RWPE2 (cell line): ENCODE measurements around the gene LIN7B.

Experiments
- ATAC-seq: fragments of 200-7000 bp; cut with Tn5 transposase; 3 replicates; pipeline ENCODE4 v1.9.1; 2021; ENCODE audit warnings: low read depth
- DNase-seq: peaks from one replicate; pipeline ENCODE4 v3.0.0-alpha.2; 2020; ENCODE audit warnings: low spot score
- H3K27ac ChIP-seq: fragments of 450-650 bp; 2 replicates; pipeline ENCODE4 v1.5.1; 2017; ENCODE audit warnings: mild to moderate bottlenecking; ENCODE audit not compliant: poor library complexity, severe bottlenecking
- H3K27me3 ChIP-seq: fragments of 250-450 bp; sonication (Bioruptor Pico); 2 replicates; pipeline ENCODE4 v1.5.1; 2021; ENCODE audit warnings: mild to moderate bottlenecking, moderate library complexity; ENCODE audit not compliant: insufficient read depth, poor library complexity, severe bottlenecking
- H3K36me3 ChIP-seq: fragments of 250-450 bp; sonication (Bioruptor Pico); 2 replicates; pipeline ENCODE4 v1.5.1; 2020; ENCODE audit warnings: low read depth, mild to moderate bottlenecking, moderate library complexity
- H3K4me1 ChIP-seq: fragments of 250-450 bp; sonication (Bioruptor Pico); 2 replicates; pipeline ENCODE4 v1.5.1; 2021; ENCODE audit warnings: mild to moderate bottlenecking, moderate library complexity; ENCODE audit not compliant: insufficient read depth, poor library complexity, severe bottlenecking
- H3K4me3 ChIP-seq: fragments of 250-450 bp; sonication (Bioruptor Pico); 2 replicates; pipeline ENCODE4 v1.5.1; 2021; ENCODE audit warnings: mild to moderate bottlenecking, moderate library complexity; ENCODE audit not compliant: severe bottlenecking
- H3K9me3 ChIP-seq: fragments of 250-450 bp; sonication (Bioruptor Pico); 2 replicates; pipeline ENCODE4 v1.5.1; 2021; ENCODE audit warnings: mild to moderate bottlenecking, moderate library complexity; ENCODE audit not compliant: severe bottlenecking
- CTCF ChIP-seq: fragments of 450-650 bp; IDR thresholded peaks from one replicate; pipeline ENCODE4 v1.5.1; 2017; ENCODE audit warnings: mild to moderate bottlenecking, moderate library complexity; ENCODE audit not compliant: poor library complexity, severe bottlenecking

LIN7B gene

GRCh38 chr19:49092686-49093085 is 21.5 kb upstream of the LIN7B start:
- H3K4me1 ChIP-seq, result peaks cover 7% of the 10 kb centered on the region
- H3K27ac ChIP-seq, result no peak overlapping the region
- ATAC-seq, result no peak
- H3K27me3 ChIP-seq, result no peaks in the 10 kb centered on the region
- H3K4me3 ChIP-seq, result no peak overlapping the region
- no peaks in the 10 kb centered on the region for H3K9me3 ChIP-seq
- peaks cover 92% of the 10 kb centered on the region for H3K36me3 ChIP-seq
- no peak for DNase-seq
- no peak for TF ChIP-seq CTCF

DNA sequence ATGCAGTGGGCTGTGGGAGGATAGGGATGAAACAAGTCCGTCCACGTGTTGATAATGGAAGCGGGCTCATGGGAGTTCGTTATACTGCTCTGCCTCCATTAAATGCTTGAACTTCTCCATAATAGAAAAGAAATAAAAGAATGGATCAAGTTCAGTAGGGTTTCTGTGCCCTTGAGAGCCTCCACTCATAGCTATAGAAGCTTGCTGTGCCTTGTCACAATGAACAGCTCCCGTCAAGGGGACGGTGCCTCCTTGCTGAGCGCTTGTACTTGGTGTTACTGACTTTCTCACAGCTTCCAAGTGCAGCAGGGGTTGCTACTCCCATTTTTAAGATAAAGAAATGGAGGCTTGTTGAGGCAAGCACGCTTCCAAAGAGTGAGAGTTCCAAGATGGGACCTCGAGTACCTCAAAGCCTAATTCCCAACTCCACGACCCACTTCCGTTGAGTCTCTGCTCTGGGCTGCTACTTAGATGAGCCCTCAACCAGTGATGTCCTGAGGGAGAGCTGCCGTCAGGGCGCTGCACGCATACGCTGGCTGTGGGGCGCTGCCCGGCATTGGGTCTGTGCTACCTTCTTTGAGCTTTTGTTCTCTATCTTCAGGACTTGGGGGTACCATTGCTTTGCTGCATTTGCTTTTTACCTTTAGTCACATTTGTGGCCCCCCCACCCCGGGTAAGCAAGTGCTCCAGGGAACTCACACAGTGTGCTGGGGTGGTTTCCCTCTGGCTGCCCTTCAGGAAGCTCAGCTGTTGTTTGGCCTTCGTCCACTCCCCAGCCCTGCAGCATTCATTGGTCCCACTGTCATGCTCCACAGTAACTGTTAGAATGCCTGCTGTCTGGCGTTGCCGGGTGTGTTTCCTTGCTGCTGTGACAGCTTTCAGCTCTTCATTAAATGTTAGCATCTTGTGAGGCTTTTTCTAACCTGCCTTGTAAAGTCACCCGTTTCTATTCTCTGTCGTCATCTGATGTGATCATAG is 19.4 kb upstream of the LIN7B start:
- no peak for TF ChIP-seq CTCF
- no peaks in the 10 kb centered on the region for H3K27me3 ChIP-seq
- H3K27ac ChIP-seq, result no peak overlapping the region
- peaks cover 7% of the 10 kb centered on the region for H3K4me1 ChIP-seq
- no peak overlapping the region for H3K4me3 ChIP-seq
- no peak for ATAC-seq
- H3K36me3 ChIP-seq, result peaks cover 95% of the 10 kb centered on the region
- DNase-seq, result no peak
- H3K9me3 ChIP-seq, result no peaks in the 10 kb centered on the region

GRCh38 chr19:49097453-49098288 is 16.5 kb upstream of the LIN7B start:
- H3K27me3 ChIP-seq, result no peaks in the 10 kb centered on the region
- H3K4me3 ChIP-seq, result no peak overlapping the region
- ATAC-seq (peak; percentile 80), DNase-seq (no peak)
- no peaks in the 10 kb centered on the region for H3K9me3 ChIP-seq
- peaks cover 7% of the 10 kb centered on the region for H3K4me1 ChIP-seq
- H3K27ac ChIP-seq, result no peak overlapping the region
- H3K36me3 ChIP-seq, result peaks cover 85% of the 10 kb centered on the region
- peak; percentile 96 for TF ChIP-seq CTCF

DNA sequence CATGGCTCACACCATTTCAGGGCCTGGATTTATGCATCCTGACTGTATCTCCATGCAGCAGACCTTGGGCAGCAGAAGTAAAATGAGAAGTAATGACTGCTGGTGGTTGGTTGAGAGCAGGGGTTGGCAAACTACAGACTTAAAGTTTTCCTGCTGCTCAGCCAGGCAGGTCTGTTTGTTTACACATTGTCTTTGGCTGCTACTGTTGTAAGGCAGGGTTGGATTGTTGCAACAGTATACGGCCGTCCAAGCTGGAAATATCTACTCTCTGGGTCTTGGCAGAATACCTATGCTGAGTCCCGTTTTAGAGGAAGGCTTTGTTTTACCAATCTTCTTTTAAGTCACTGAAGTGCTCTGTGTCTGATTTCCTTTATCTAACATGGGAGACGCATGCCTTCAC is 15.4 kb upstream of the LIN7B start:
- ATAC-seq (no peak), DNase-seq (no peak)
- TF ChIP-seq CTCF, result no peak
- Histone ChIP-seq H3K27ac (no peak overlapping the region), H3K4me3 (no peak overlapping the region), H3K36me3 (peaks cover 88% of the 10 kb centered on the region), H3K27me3 (no peaks in the 10 kb centered on the region), H3K4me1 (peaks cover 7% of the 10 kb centered on the region), H3K9me3 (no peaks in the 10 kb centered on the region)
